GM12892 (cell line): ENCODE data around the gene CRMP1.

Experiments used
- POLR2A ChIP-seq: IDR thresholded peaks from 2 replicates; pipeline ENCODE4 v1.6.1; 2011; ENCODE audit warnings: low read depth, low read length, control low read depth
- POLR2AphosphoS5 ChIP-seq: IDR thresholded peaks from 2 replicates; pipeline ENCODE4 v1.6.1; 2011; ENCODE audit warnings: low read depth, low read length, control low read depth
- TAF1 ChIP-seq: IDR thresholded peaks from 2 replicates; pipeline ENCODE4 v1.6.1; 2011; ENCODE audit warnings: low read depth, mild to moderate bottlenecking, control low read depth, low read length, borderline replicate concordance

GRCh38 chr4:5812506-5813229 is 80.2 kb downstream of the CRMP1 start:
- TF ChIP-seq POLR2A (no peak), POLR2AphosphoS5 (no peak), TAF1 (no peak)
